K562 (cell line): ENCODE measurements around the gene CACNA1S. TPM values are rescaled to one million over a fixed set of nuclear protein-coding genes. Genes with fewer than 3 reads are reported as not detected.
A peak's percentile ranks its signal among the peaks of the same experiment; 100 is the strongest.

Source experiments
- ATAC-seq: fragments of 200-7000 bp; cut with Tn5 transposase; 3 replicates; pipeline ENCODE4 v1.9.1; 2020; ENCODE audit warnings: moderate library complexity
- BruUV-seq: library from RNA; stranded (reverse); fragments of 400-500 nt; replicated peaks from 2 replicates; lab custom pipeline; 2021; lab: Mats Ljungman, UMichigan
- CTCF ChIA-PET: fragments of 300-600 bp; formaldehyde crosslinking; extraction: SDS; loops from one replicate; lab custom pipeline; 2021; ENCODE audit warnings: low intra/inter-chr PET ratio; lab: Yijun Ruan, JAX
- POLR2A ChIA-PET: fragments of 300-600, 350-650 bp; sonication (Branson Sonifier 250); formaldehyde crosslinking; extraction: SDS; loops from one replicate; lab custom pipeline; 2021; ENCODE audit warnings: antibody characterized with exemption, inconsistent platforms; lab: Yijun Ruan, JAX
- DNase-seq, 4 experiments: peaks; one replicate each; pipeline versions ENCODE4 v3.0.0 to v3.0.0-alpha.2; 2011 to 2018; ENCODE audit warnings: low spot score in 3 of 4, mixed read lengths in 3 of 4; ENCODE audit errors: extremely low read depth in 1 of 4
- FAIRE-seq: peaks from 2 replicates; lab custom pipeline; 2011; peaks lifted over from hg19 to GRCh38; lab: Jason Lieb, UNC
- H2AFZ ChIP-seq: 2 replicates; pipeline ENCODE4 v1.6.0; 2011; ENCODE audit warnings: low read depth, low read length, control low read depth, inconsistent platforms
- H3K27ac ChIP-seq: fragments of 200-600 bp; 3 replicates; pipeline ENCODE4 v1.8.0; 2011; ENCODE audit warnings: low read depth, mild to moderate bottlenecking, control low read depth, inconsistent platforms, low read length, moderate library complexity, mixed read lengths; ENCODE audit errors: extremely low read depth
- H3K27me3 ChIP-seq, 2 experiments: fragments of 300-600 bp in 1 of 2; 2 replicates in 1 of 2; 3 replicates in 1 of 2; pipeline versions ENCODE4 v1.6.0 to v1.8.0; 2011; ENCODE audit warnings: inconsistent platforms in 2 of 2, low read length in 2 of 2, mild to moderate bottlenecking in 1 of 2, mixed read lengths in 1 of 2, moderate library complexity in 1 of 2; ENCODE audit not compliant: control insufficient read depth in 2 of 2, insufficient read depth in 2 of 2
- H3K36me3 ChIP-seq: fragments of 300-600 bp; 3 replicates; pipeline ENCODE4 v1.8.0; 2011; ENCODE audit warnings: mild to moderate bottlenecking, low read length, inconsistent platforms; ENCODE audit not compliant: control insufficient read depth, insufficient read depth
- H3K4me1 ChIP-seq, 2 experiments: fragments of 200-600 bp in 1 of 2; replicated peaks in 1 of 2; 2 replicates in 1 of 2; 3 replicates in 1 of 2; pipeline versions ENCODE4 v1.5.1 to v1.8.0; 2011; ENCODE audit warnings: inconsistent platforms in 2 of 2, low read length in 2 of 2, mild to moderate bottlenecking in 1 of 2, mixed read lengths in 1 of 2, moderate library complexity in 1 of 2; ENCODE audit not compliant: control insufficient read depth in 2 of 2, insufficient read depth in 2 of 2
- H3K4me2 ChIP-seq: 2 replicates; pipeline ENCODE4 v1.6.1; 2011; ENCODE audit warnings: low read length, control low read depth, inconsistent platforms, mixed read lengths; ENCODE audit not compliant: insufficient read depth
- H3K4me3 ChIP-seq: fragments of 200-600 bp; sonication (generic), shearing (Covaris generic); 2 replicates; pipeline ENCODE4 v1.5.1; 2016; ENCODE audit warnings: control low read depth, inconsistent platforms
- H3K79me2 ChIP-seq: fragments of 200-600 bp; 3 replicates; pipeline ENCODE4 v1.8.0; 2011; ENCODE audit warnings: low read length, inconsistent platforms; ENCODE audit not compliant: control insufficient read depth, insufficient read depth
- H3K9ac ChIP-seq, 2 experiments: 2 replicates each; pipeline versions ENCODE4 v1.6.0 to v1.6.1; 2011; ENCODE audit warnings: low read depth in 2 of 2, low read length in 2 of 2, control low read depth in 1 of 2, inconsistent platforms in 1 of 2, mild to moderate bottlenecking in 1 of 2, mixed read lengths in 1 of 2; ENCODE audit not compliant: insufficient read depth in 1 of 2
- H3K9me1 ChIP-seq: one replicate; pipeline ENCODE4 v1.6.0; 2011; ENCODE audit warnings: inconsistent platforms, mild to moderate bottlenecking, low read length, moderate library complexity; ENCODE audit not compliant: control insufficient read depth, insufficient read depth
- H3K9me3 ChIP-seq: replicated peaks from 2 replicates; pipeline ENCODE4 v1.5.1; 2011; ENCODE audit warnings: low read depth, low read length, inconsistent platforms; ENCODE audit not compliant: control insufficient read depth, insufficient read depth
- H4K20me1 ChIP-seq: replicated peaks from 2 replicates; pipeline ENCODE4 v1.6.1; 2011; ENCODE audit warnings: low read length, inconsistent platforms, mixed read lengths; ENCODE audit not compliant: control insufficient read depth, insufficient read depth
- ATF7 ChIP-seq: fragments of 450-650 bp; IDR thresholded peaks from 2 replicates; pipeline ENCODE4 v1.7.1; 2014; ENCODE audit warnings: mild to moderate bottlenecking, moderate library complexity
- CEBPG ChIP-seq, 3 experiments: fragments of 200-800 bp in 1 of 3; sonication (Bioruptor generic) in 1 of 3; sonication (generic) in 1 of 3; formaldehyde crosslinking in 1 of 3; IDR thresholded peaks in 2 of 3; conservative IDR thresholded peaks in 1 of 3; 2 replicates each; pipeline versions ENCODE4 v1.6.1 to v1.8.0; 2016 to 2022; ENCODE audit warnings: missing compliant biosample characterization in 2 of 3, missing genetic modification characterization in 2 of 3, mild to moderate bottlenecking in 1 of 3, missing genetic modification reagents in 1 of 3
- EWSR1 ChIP-seq: fragments of 450-650 bp; IDR thresholded peaks from 2 replicates; pipeline ENCODE4 v1.6.1; 2018; ENCODE audit warnings: borderline replicate concordance, mild to moderate bottlenecking, low read depth, moderate library complexity; ENCODE audit not compliant: partially characterized antibody
- GATAD2A ChIP-seq: fragments of 450-650 bp; IDR thresholded peaks from 2 replicates; pipeline ENCODE4 v1.6.1; 2017
- HDAC2 ChIP-seq: fragments of 450-650 bp; IDR thresholded peaks from 2 replicates; pipeline ENCODE4 v1.6.1; 2016; ENCODE audit warnings: mild to moderate bottlenecking
- HIVEP1 ChIP-seq: fragments of 250-450 bp; sonication (Bioruptor Pico); IDR thresholded peaks from 2 replicates; pipeline ENCODE4 v1.4.0; 2020; ENCODE audit warnings: mild to moderate bottlenecking
- NFE2 ChIP-seq: IDR thresholded peaks from 2 replicates; pipeline ENCODE4 v1.6.1; 2014; ENCODE audit warnings: antibody characterized with exemption, low read depth
- NR3C1 ChIP-seq: sonication (generic); formaldehyde crosslinking; IDR thresholded peaks from 2 replicates; pipeline ENCODE4 v1.8.1; 2022; ENCODE audit warnings: missing genetic modification reagents
- PML ChIP-seq: IDR thresholded peaks from 2 replicates; pipeline ENCODE4 v1.6.1; 2012; ENCODE audit warnings: low read length, inconsistent platforms
- PRPF4 ChIP-seq: fragments of 200-400 bp; formaldehyde crosslinking; IDR thresholded peaks from one replicate; pipeline ENCODE4 v1.6.1; 2017; ENCODE audit warnings: low read length, low read depth, mild to moderate bottlenecking; ENCODE audit not compliant: insufficient read depth, poor library complexity, severe bottlenecking
- PTRF ChIP-seq: fragments of 450-650 bp; IDR thresholded peaks from 2 replicates; pipeline ENCODE4 v1.6.1; 2016; ENCODE audit warnings: mild to moderate bottlenecking, missing genetic modification characterization, missing compliant biosample characterization
- SIN3B ChIP-seq: fragments of 450-650 bp; IDR thresholded peaks from 2 replicates; pipeline ENCODE4 v1.6.1; 2017; ENCODE audit warnings: low read depth, mild to moderate bottlenecking, moderate library complexity
- SREBF2 ChIP-seq: sonication (generic); formaldehyde crosslinking; IDR thresholded peaks from 2 replicates; pipeline ENCODE4 v1.4.0; 2020; ENCODE audit warnings: mild to moderate bottlenecking, missing genetic modification reagents
- TCFL5 ChIP-seq: fragments of 250-450 bp; sonication (Bioruptor Pico); conservative IDR thresholded peaks from 2 replicates; pipeline ENCODE4 v1.6.1; 2021; ENCODE audit warnings: mild to moderate bottlenecking, moderate library complexity, matching md5 sums
- ZNF280A ChIP-seq: fragments of 450-650 bp; IDR thresholded peaks from 2 replicates; pipeline ENCODE4 v1.6.1; 2018; ENCODE audit warnings: mild to moderate bottlenecking, low read depth; ENCODE audit not compliant: partially characterized antibody
- ZNF316 ChIP-seq: fragments of 450-650 bp; IDR thresholded peaks from 2 replicates; pipeline ENCODE4 v1.6.1; 2016
- ZNF445 ChIP-seq: fragments of 250-450 bp; sonication (Bioruptor Pico); IDR thresholded peaks from 2 replicates; pipeline ENCODE4 v1.4.0; 2020; ENCODE audit warnings: low read depth, mild to moderate bottlenecking, moderate library complexity
- WGBS: fragments of 100-300 bp; shearing (Covaris generic); methylation state at CpG from one replicate; pipeline ENCODE4 v1.1.6; 2016; ENCODE audit warnings: low coverage, mixed read lengths; ENCODE audit not compliant: insufficient coverage; ENCODE audit errors: missing lambda C conversion rate; 5-methylcytosine and 5-hydroxymethylcytosine counted together
- in situ Hi-C: fragments of 300-500 bp; cut with MboI; formaldehyde crosslinking; loops from 4 replicates; pipeline ENCODE4 v1.15.0; 2018; ENCODE audit warnings: inconsistent platforms, mixed read lengths
- intact Hi-C: fragments of 100-400 bp; cut with micrococcal nuclease; formaldehyde crosslinking; loops from 2 replicates; pipeline ENCODE4 v1.14.2; 2022
- polyA plus RNA-seq, 8 experiments: library from polyadenylated mRNA; depleted of rRNA in 4 of 8; stranded (reverse) in 5 of 8; unstranded in 3 of 8; fragments of >200 nt; fragmentation: Nextera tagmentation in 2 of 8; fragmentation: Illumina TruSeq in 1 of 8; extraction: Ambion mirVana in 2 of 8; extraction: Trizol in 1 of 8; gene quantifications; 2 replicates each; pipeline versions ENCODE4 v1.2.1 to v1.2.3, GENCODE V29; 2011 to 2014; ENCODE audit warnings: inconsistent platforms in 1 of 8, missing spikeins in 1 of 8
- total RNA-seq, 7 experiments: library from RNA; depleted of rRNA in 6 of 7; stranded (reverse); fragments of >200 nt in 6 of 7; fragmentation: Illumina TruSeq in 2 of 7; extraction: Trizol in 2 of 7; gene quantifications; 2 replicates each; pipeline versions ENCODE4 v1.2.1 to v1.2.3, GENCODE V29; 2011 to 2021; ENCODE audit warnings: low replicate concordance in 1 of 7
- TF ChIP-seq, protein P1 (sequence below): fragments of 250-450 bp; sonication (Bioruptor Pico); IDR thresholded peaks from 2 replicates; pipeline ENCODE4 v1.4.0; 2020
- TF ChIP-seq, protein P2 (sequence below): fragments of 250-450 bp; sonication (Bioruptor Pico); IDR thresholded peaks from 2 replicates; pipeline ENCODE4 v1.8.0; 2021; ENCODE audit warnings: moderate library complexity, mild to moderate bottlenecking, inconsistent platforms
- TF ChIP-seq, protein P3 (sequence below), 2 experiments: fragments of 450-650 bp in 1 of 2; sonication (generic) in 1 of 2; formaldehyde crosslinking in 1 of 2; IDR thresholded peaks in 1 of 2; conservative IDR thresholded peaks in 1 of 2; 2 replicates each; pipeline versions ENCODE4 v1.6.1 to v1.8.1; 2016 to 2023; ENCODE audit warnings: mild to moderate bottlenecking in 2 of 2, moderate library complexity in 2 of 2, inconsistent platforms in 1 of 2, missing genetic modification reagents in 1 of 2

CACNA1S gene
- total and polyA plus RNA-seq, 9 of the 15 experiments (the other 6 are each of a cell fraction or from before 2014, with no cell fraction given): not detected

- no peak for FAIRE-seq
- TF ChIP-seq, protein P1, sequence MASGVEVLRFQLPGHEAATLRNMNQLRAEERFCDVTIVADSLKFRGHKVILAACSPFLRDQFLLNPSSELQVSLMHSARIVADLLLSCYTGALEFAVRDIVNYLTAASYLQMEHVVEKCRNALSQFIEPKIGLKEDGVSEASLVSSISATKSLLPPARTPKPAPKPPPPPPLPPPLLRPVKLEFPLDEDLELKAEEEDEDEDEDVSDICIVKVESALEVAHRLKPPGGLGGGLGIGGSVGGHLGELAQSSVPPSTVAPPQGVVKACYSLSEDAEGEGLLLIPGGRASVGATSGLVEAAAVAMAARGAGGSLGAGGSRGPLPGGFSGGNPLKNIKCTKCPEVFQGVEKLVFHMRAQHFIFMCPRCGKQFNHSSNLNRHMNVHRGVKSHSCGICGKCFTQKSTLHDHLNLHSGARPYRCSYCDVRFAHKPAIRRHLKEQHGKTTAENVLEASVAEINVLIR (CRISPR knock-in tag): no peak
- TF ChIP-seq CEBPG (CRISPR knock-in tag; IDR thresholded peaks at IDR 0.05) (peak; percentile 75), CEBPG (tag; conservative IDR thresholded peaks at IDR 0.05 in 1 of 2, IDR thresholded peaks at IDR 0.05 in 1 of 2) (peak in 1 of 2 experiments; percentile 93; a peak in 2 of 4 replicates), TCFL5 (CRISPR knock-in tag) (no peak), ZNF280A (no peak), GATAD2A (no peak), PTRF (tag) (no peak), ZNF316 (no peak), SREBF2 (CRISPR knock-in tag) (no peak), SIN3B (no peak), PRPF4 (no peak), PML (no peak), ZNF445 (CRISPR knock-in tag) (no peak), ATF7 (peak; percentile 50; the same call in 1 of the 2 replicates), HDAC2 (no peak), HIVEP1 (CRISPR knock-in tag) (no peak), NFE2 (no peak), EWSR1 (no peak), NR3C1 (no peak)
- TF ChIP-seq, protein P2, sequence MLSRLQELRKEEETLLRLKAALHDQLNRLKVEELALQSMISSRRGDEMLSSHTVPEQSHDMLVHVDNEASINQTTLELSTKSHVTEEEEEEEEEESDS (CRISPR knock-in tag): no peak
- TF ChIP-seq, protein P3, sequence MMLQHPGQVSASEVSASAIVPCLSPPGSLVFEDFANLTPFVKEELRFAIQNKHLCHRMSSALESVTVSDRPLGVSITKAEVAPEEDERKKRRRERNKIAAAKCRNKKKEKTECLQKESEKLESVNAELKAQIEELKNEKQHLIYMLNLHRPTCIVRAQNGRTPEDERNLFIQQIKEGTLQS (IDR thresholded peaks at IDR 0.05): peak; percentile 70
- TF ChIP-seq, protein P3 (CRISPR knock-in tag; conservative IDR thresholded peaks at IDR 0.05): no peak
Observed at GRCh38 chr1:201096041-201096461, 16.2 kb downstream of the CACNA1S start.

More at GRCh38 chr1:201096041-201096461, 16.2 kb downstream of the CACNA1S start:
- no peaks in the 10 kb centered on the region for H3K9me3 ChIP-seq
- H3K4me3 ChIP-seq: no peak overlapping the region
- DNase-seq (no peak), ATAC-seq (peak; percentile 58)
- intact Hi-C loops: no loop called here
- in situ Hi-C loops: no loop called here
- peaks cover 57 to 87% of the 10 kb centered on the region in 2 experiments for H3K27me3 ChIP-seq
- H3K27ac ChIP-seq: no peak overlapping the region
- no peak overlapping the region for H2AFZ ChIP-seq
- no peaks in the 10 kb centered on the region for H3K79me2 ChIP-seq
- H3K4me1 ChIP-seq: no peaks in the 10 kb centered on the region
- 1% methylated on average over 5 of the region's 5 CpGs for WGBS
- no peak overlapping the region for H3K9ac ChIP-seq
- no peak overlapping the region for H3K4me2 ChIP-seq
- no peaks in the 10 kb centered on the region for H3K36me3 ChIP-seq
- peaks cover 10% of the 10 kb centered on the region; the same call in 1 of the 2 replicates for H4K20me1 ChIP-seq
- ChIA-PET CTCF (no interaction called here), POLR2A (interaction anchor here (0.6 to 0.8 kb wide), 4 partner anchors 15 to 123 kb away, joined by 3 to 4 read pairs (median 3); no protein-coding TSS in a partner anchor)
- BruUV-seq: no TSS peak
- H3K9me1 ChIP-seq: no peaks in the 10 kb centered on the region
